HEK293 (cell line): ENCODE measurements around the gene TMPRSS5.

Source experiments
- CTCF ChIP-seq: fragments of 450-650 bp; formaldehyde crosslinking; IDR thresholded peaks from 2 replicates; pipeline ENCODE4 v1.5.1; 2016; ENCODE audit warnings: missing biosample characterization, missing genetic modification characterization
- TRIM28 ChIP-seq: IDR thresholded peaks from 2 replicates; pipeline ENCODE4 v1.6.1; 2011; ENCODE audit warnings: low read length, control low read depth, borderline replicate concordance
- YY1 ChIP-seq: fragments of 450-650 bp; formaldehyde crosslinking; IDR thresholded peaks from 2 replicates; pipeline ENCODE4 v1.5.1; 2018; ENCODE audit warnings: missing biosample characterization, missing genetic modification characterization
- ZBTB20 ChIP-seq: fragments of 450-650 bp; formaldehyde crosslinking; IDR thresholded peaks from 2 replicates; pipeline ENCODE4 v1.5.1; 2016; ENCODE audit warnings: missing biosample characterization, missing genetic modification characterization
- ZNF221 ChIP-seq: fragments of 450-650 bp; formaldehyde crosslinking; IDR thresholded peaks from 2 replicates; pipeline ENCODE4 v1.5.1; 2017; ENCODE audit warnings: missing biosample characterization, missing genetic modification characterization, borderline replicate concordance
- ZNF239 ChIP-seq: fragments of 450-650 bp; formaldehyde crosslinking; IDR thresholded peaks from 2 replicates; pipeline ENCODE4 v1.5.1; 2016; ENCODE audit warnings: missing biosample characterization, missing genetic modification characterization
- ZNF274 ChIP-seq, 2 experiments: fragments of 200-500 bp in 1 of 2; fragments of 450-650 bp in 1 of 2; sonication (Bioruptor generic) in 1 of 2; formaldehyde crosslinking in 1 of 2; IDR thresholded peaks; 2 replicates each; pipeline versions ENCODE4 v1.5.1 to v1.6.1; 2014 to 2016; ENCODE audit warnings: borderline replicate concordance in 1 of 2, inconsistent platforms in 1 of 2, low read length in 1 of 2, missing biosample characterization in 1 of 2, missing genetic modification characterization in 1 of 2
- ZNF350 ChIP-seq: fragments of 450-650 bp; formaldehyde crosslinking; IDR thresholded peaks from 2 replicates; pipeline ENCODE4 v1.5.0; 2017; ENCODE audit warnings: missing biosample characterization, mild to moderate bottlenecking, missing genetic modification characterization

- no peak for TF ChIP-seq CTCF (tag by site-specific recombination)
- TF ChIP-seq ZNF274 (IDR thresholded peaks at IDR 0.05; ENCODE audit: low read length), result no peak
- no peak for TF ChIP-seq ZNF274 (tag by site-specific recombination; IDR thresholded peaks at IDR 0.05; ENCODE audit: borderline replicate concordance)
- no peak for TF ChIP-seq ZNF239
- TF ChIP-seq TRIM28, result no peak
- TF ChIP-seq ZBTB20 (tag by site-specific recombination), result no peak
- TF ChIP-seq YY1, result no peak
- no peak for TF ChIP-seq ZNF221
- no peak for TF ChIP-seq ZNF350 (tag by site-specific recombination)
These were observed 20.3 kb downstream of the TMPRSS5 start for GRCh38 chr11:113685654-113686359.
